NCI-H1092 (cell line): ENCODE results near the gene DSCAML1.
A peak's percentile ranks its signal among the peaks of the same experiment; 100 is the strongest.

ENCODE experiments used
- DNase-seq: peaks from one replicate; lab custom pipeline; 2025; lab: John Stamatoyannopoulos, UW

The DSCAML1 gene

DNA sequence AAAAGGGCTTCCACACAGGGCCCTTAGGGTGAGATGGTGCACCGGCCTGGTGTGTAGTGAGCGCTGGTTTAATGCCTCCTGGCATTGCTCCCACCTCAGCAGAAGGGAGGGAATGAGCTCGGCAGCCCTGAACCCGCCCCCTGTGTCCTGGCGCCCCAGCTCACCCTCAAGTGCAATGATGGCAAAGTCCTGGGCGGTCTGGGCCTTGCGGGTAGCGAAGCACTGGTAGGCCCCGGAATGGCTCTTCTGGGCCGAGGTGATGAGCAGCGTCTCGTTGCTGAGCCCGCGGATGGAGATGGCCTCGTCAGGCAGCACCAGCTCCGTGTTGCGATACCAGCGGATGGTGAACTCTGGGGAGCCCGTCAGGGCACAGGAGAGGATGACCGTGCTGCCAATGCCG lies 276.1 kb downstream of the DSCAML1 start:
- no peak for DNase-seq

DNA sequence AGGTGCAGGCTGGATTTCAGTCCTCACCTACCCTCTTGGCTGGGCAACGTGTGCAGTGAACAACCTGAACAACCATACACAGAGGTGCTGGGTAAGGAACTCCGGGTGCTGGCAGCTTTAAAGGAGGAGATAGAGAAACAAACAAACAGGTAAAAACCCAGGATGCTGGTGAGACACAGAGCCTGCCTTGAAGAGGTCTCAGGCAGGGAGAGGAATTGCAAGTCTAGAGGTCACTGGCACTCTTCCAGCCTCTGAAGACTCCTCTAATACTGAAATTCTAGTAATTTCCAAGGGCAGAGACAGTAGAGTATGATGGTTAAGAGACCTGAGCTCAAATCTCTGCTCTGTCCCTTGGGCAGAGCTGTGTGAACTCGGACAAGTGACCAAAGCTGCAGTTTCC lies 276.8 kb downstream of the DSCAML1 start:
- DNase-seq: no peak

DNA sequence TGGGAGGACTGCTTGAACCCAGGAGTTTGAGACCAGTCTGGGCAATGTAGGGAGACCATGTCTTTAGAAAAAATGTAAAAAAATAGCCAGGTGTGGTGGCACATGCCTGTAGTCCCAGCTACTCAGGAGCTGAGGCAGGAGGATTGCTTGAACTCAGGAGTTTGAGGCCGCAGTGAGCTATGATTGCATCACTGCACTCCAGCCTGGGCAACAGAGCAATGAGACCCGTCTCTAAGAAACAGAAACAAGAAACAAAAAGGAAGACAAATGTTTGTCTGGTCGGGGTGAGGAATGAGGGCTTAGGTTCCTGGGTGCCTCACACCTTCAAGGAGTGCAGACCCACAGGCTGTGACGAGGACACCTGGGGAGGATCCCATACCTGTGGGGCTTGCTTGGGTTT lies 277.4 kb downstream of the DSCAML1 start:
- DNase-seq: no peak

DNA sequence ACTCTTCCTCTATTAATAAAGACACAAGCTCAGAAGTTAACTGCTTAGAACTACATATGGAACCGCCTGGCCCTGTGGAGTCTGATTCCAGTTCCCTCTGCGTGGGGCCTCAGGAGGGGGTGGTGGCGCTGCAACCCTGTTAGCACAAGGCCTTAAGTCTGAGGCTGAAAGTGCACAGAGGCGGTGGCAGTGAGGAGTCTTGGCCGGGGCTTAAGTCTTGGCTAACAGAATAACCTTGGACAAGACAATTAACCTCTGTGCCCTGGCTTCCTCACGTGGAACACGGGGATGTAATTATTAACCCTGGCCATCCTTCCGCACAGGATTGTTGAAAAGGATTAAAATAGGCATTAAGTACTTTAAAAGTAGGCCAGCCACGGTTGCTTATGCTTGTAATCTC lies 277.8 kb downstream of the DSCAML1 start:
- DNase-seq: no peak

DNA sequence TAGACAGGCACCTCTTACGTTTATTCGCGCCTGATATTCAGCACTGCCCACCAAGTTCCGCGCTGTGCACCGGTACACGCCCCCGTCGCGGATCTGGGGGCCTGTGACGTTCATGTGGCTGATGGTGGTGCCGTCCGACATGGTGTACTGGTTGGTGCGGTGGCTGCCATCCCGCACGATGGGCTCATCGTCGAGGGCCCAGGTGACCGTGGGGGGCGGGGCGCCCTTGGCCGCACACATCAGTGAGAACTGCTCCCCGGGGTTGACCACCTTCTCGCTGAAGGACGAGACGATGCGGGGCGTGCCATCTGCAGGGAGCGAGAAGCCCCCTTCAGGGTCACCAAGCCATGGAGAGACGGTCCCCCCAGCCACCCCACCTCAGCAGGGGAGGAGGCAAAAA lies 278.6 kb downstream of the DSCAML1 start:
- no peak for DNase-seq

DNA sequence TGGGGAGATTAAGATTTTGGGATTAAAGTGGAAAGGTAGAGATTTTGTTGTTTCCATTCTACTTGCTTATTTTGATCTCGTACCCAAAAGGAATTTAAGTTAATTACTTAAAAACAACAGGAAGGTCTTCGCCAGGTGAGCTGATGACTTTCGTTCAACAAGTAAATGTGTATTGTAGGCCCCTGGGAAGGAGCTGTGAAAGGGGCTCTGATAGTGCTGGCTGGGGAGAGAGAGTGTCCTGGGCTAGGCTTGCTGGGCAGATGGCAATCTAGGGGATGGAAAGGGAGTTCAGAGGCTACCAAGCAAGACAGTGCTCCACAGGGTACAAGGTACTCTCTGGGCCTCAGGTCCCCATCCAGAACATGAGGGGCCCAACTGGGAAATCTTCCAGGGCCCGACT lies 279.9 kb downstream of the DSCAML1 start:
- no peak for DNase-seq

DNA sequence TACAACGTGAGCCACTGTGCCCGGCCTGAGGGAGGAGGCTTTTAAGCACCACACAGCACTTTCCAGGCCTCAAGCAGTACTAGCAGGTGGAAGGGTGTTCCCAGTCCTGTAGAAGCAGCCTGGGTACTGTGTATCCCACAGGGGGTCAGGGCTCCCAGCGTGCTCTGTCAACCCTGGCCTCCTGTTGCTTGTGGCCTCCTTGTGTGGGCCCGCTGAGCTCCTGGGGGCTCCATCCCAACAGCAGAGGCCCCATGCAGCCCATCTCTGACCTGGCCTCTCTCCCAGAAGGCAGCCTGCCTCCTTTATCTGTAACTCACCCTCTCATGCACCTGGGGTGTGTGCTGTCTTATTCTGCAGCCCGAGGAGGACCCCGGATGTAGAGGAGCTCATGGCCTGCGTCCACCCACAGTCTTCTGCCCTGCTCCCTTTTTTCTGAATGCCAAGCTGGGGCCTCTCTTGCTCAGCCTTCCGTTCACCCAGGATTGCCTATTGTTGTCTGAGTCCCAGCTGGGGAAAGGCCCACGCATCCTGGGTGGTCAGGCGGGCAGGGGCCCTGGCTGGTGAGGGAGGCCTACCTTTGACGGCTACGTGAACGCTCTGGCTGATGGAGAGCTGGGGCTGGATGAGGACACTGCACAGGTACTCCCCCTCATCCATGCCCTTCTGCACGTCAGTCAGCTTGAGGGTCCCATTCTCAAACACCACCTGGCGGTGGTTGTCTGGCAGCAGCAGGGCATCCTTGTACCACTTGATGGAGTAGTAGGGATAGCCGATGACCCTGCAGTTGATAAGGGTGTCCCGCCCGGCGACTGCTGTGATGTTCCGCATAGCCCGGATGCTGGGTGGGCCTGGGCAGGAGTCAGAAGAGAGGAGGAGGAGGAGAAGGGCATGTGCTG lies 280.9 kb downstream of the DSCAML1 start:
- no peak for DNase-seq

DNA sequence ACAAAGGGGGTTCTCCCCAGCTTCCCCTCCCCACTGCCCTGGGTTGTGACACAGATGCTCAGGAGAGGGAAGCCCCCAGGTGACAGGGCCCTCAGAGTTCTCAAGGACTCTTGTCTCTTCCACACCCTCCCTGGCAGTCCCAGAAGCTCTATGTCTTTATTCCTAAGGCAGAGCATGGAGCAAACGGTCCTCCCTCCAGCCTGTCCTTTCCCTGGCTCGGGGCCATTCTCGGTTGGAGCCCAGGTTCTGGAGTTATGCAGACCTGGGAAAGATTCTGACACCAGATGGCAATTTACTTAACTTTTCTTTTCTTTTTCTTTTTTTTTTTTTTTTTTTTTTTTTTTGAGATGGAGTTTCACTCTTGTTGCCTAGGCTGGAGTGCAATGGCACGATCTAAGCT lies 282.8 kb downstream of the DSCAML1 start:
- DNase-seq: no peak

DNA sequence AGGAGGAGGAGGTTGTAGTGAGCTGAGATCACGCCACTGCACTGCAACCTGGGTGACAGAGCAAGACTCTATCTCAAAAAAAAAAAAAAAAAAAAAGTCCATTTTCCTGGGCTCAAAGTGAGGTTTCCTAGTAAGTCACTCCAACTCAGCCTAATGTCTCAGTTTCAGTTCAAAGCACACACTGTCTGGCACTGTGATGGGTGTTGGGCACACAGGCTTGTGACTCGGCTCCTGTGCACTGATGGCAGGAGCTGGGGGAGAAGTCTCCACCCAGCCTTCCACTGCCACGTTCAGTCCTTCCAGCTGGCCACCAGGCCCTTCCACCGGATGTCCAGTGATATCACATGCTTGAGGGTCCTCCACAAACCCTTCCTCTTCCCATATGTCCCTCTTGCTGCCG lies 283.4 kb downstream of the DSCAML1 start:
- no peak for DNase-seq

DNA sequence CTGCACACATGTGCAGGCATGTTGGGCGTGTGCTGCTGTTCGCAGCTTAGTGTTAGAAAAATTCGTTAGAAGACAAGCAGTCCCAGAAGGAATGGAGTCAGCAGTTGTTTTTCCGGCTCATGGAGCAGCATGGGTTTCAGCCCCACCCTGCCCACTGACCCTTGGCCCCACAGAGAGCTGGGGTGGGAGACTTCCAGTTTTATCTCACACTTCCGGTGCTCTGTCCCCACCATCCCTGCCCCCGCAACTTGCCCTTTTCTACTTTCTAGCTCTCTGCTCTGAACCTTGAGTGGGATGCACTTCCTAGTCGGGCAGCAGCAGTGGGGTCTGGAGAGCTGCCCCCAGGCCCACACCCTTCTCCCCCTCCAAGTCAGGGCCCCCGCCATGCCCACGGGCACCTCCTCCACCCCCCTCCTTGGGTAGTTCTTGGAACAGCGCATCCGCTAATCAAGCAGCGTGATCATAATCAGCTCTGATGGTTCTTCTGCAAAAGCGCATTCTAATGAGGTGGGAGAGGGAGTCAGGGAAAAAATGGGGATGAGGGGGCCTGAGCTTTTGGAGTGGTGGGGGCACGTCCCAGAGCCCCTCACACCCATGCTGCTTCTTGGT lies 285.0 kb downstream of the DSCAML1 start:
- no peak for DNase-seq

DNA sequence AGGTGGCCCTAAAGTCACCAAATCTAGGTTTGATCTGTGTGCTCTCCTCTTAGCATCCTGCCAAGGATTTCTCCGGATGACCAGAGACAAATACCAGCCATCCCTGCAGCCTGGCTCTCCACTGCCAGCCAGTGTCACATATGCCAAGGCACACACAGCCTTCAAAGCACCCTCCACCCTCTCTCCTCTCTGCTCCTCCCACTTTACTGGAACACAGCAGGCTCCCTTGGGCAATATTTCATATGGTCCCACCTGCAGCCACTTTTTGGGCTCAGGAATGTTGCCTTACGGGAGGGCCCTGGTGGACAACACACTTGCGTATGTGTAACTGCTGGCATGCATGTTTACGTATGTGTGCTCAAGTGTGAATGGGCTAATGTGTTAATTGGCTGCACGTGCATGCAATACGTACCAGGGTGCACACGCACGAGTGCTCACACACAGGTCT lies 285.5 kb downstream of the DSCAML1 start:
- DNase-seq: no peak

DNA sequence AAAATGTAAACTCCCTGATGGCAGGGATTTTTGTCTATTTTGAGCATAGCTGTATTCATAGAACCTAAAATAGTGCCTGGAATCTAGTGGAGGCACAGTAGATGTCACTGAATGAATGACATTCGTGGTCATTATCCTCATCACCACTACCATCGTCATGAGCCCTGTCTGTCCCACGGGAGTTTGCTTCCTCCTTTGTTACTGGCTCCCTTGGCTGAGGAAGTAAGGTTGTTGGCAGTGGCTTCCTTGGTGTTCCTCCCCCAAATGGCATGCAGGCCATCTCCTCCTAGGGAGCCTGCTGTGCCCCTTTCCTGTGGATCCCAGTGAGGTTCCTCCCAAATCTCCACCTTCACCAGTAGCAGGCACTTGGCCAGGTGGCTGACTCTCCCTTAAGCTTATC lies 286.4 kb downstream of the DSCAML1 start:
- no peak for DNase-seq

DNA sequence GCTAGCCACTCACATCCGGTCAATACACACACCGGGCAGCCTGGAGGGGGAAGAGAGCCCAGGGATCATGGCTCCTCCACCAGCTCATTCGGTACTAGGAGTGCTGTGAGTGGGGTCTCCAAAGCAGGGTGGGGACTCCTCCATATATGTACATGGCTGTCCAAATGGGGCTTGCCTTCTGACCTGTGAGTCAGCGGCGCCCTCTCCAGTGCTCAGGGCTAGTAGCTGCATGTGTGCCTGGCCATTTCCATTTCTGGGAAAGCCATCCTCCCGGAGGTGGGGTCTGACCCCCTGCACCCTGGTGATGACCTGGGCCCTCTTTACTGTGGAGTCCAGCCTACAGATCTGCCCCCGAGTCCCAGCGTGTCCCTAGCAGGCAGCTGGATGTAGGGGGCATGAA lies 287.5 kb downstream of the DSCAML1 start:
- DNase-seq: no peak

DNA sequence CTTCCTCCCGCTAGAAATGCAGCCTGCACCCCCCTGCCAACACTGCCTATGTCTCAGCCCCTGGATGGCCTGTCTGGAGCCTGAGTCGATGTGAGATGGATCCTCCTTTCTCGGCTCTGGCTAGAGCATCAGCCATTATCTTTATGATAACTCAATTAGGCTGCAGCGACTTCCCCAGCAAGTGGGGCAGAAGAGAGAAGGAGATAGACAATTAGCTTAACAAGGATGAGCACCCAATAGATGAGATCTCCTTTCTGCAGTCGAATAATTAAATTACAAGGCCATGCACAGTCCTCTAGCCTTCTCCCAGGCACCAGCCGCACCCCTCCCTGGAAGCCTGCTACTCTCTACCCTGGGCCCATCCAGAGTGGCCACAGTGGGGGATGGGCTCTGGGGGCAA lies 290.0 kb downstream of the DSCAML1 start:
- no peak for DNase-seq

DNA sequence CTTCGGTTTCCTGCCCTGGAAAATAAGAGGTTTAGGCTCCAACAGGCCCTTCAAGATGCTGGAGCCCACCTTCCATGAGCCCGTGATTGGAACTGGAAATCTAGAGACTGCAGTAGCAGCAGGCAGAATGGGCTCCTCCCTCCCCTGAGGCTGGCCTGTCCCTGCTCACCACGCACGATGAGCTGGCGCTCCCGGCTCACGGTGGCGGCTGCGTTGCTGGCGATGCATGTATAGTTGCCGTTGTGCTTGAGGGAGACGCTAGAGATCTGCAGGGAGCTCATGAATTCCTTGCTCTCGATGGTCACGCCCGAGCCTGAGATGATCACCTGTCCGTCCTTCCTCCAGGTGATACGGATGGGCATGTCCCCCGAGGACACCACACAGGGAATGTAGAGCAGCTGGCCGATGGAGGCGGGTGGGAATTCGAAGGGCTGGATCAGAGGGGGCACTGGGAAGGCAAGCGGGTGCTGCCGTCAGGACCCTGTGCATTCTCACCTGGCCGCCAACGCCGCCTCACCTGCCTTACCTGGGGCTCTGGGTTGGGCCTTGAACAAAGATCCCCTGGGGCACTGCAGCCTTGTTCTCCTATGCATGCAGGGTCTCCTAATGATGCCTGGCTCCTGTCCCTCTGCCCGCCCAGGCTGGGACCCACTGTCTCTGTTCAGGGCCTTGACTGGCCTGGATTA lies 291.6 kb downstream of the DSCAML1 start:
- DNase-seq: no peak

DNA sequence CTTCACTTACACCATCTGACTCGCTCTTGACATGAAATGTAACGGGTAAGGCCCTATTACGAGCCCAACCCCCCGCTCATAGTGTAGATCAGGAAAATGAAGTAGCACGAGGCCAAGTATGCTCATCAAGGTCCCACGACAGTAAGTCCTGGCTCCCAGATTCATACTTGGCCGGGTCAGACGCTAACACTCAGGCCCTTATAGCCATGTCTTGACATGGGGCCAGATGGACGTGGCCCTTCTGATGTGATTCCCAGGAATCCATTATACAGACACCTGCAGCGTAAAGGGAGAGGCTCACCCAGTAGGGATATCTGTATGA lies 294.3 kb downstream of the DSCAML1 start:
- DNase-seq: no peak

DNA sequence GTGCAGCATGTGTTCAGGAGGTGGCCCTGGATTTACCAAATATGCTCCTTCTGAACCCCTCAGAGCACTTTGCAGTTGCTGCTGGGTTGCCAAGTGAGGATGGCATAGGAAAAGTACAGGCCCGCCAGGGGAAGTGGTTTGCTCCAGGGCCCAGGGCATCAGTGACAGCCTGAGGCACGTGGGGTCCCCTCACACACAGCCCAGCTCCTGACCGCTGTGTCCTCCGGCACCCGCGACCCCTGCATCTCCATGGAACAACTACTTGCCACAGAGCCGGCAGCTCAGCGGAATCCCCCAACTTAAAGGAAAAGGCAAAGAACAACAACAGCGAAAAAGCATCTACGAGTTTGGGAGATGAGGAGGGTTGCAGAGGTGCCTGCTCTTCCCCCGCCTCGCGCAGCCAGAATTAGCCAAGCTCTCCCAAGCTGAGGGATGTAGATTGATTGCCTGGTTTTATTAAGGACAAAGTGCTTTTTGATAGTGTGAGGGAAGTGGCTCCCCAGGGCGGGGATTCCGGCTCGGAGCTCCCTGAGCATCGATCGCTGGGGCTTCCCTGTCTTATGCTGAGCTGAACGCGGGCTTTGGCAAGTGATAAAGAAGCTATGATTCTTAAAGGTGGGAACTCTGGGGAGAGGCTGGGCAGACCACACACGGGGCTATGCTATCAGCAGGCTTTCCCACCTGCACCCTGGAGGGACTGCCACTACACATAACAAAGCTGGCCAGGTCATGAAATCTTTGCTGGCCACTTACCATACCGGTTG lies 294.8 kb downstream of the DSCAML1 start:
- no peak for DNase-seq

DNA sequence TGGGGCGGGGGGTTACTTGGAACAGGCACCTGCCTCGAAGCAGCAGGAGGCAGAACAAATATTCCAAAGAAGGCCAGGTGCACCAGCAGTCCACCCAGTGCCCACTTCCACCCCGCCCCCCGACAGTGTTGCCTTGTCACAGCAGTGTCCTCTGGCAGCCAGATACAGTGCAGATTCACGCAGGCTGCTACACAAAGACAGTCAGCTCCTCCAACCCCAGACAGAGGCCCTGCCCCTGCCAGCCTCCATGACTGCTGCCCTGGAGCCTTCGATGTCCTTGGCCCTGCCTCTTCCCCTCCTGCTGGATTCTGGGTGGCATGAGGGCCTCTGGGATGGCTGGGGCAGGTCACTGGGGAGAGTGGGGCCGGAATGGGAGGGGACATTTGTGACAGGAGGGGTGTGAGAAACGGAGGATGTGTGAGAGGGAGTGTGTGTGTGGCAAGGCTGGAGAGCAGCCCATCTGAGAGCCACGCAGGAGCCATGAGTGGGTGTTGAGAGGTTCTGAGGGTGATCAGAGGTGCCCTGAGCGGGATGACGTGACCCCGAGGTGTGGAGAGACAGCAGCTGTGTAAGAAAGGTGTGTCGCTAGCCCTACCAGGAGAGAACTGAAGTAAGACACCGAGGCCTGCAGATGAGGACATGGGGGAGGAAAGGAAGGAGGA lies 295.6 kb downstream of the DSCAML1 start:
- peak; percentile 91 for DNase-seq

DNA sequence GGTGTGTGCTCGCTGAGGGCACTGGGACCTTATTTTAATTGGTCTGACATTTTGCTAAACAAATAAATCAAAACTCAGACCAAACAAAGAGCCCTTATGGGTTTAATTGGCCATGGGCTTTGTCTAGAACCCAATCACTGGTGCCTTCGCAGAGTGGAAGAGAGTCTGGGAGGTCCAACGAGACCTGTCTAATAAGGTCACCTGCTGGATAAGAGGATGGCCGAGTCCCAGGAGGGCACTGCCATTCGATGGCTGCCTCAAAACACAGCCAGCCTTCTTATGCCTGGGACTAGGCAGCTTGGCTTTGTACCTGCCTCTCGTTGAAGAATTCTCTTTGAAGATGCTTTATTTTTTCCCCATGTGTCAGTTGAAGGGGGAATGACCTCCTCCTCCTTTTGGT lies 298.2 kb downstream of the DSCAML1 start:
- DNase-seq: peak; percentile 49

DNA sequence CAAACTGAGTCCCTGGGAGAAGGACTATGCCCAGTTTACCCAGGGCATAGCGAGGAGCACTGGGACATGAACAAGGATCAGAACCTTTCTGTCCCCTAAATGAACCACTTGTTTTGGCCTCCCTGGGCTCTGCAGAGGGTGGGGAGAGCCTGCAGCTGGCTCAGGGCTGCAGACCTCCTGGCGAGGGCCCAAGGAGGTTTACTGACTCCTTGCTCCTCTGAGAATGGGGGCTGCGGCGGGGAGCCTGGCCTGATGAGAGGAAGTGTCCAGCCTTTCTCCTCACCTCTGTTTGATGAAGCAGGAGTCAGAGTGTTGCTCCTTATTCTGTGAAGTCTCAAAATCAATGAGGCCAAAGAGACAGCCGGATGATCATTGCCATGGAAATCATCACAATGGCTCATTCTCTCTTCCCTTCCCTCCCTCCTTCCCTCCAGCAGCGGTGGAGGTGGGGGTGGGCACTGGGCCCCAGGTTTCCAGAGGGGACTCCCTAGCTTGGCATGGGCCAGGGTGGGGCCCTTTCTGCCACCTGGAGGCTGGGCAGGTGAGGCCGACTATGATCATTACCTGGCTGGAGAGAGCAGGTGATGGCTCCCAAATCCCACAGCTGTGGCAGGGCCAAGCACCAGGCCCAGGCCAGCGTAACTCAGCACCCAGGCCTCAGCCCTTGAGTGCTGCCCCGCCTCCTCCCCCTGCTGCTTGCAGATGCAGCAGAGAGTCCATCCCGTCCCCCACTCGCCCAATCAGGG lies 299.6 kb downstream of the DSCAML1 start:
- DNase-seq: no peak

DNA sequence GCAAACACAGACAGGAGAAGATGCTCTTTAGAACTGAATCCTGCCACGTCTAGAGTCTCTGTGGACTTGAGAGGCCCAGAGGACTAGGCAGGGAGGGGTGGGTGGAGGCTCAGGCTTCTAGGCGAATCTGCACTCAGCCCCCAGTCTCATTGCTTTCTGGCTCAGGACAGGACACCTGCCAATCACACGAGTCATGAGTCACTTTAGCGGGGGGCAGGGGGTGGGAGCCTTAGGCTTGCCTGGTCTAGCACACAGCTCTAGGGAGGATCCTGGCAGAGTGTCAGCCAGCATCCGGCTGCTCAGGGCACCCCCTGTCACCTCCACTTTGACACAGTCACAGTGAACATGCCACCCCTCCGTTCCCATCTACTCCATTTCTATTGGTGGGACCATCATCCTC lies 301.7 kb downstream of the DSCAML1 start:
- DNase-seq: no peak
